ENCODE measurements around the gene ACAP1. TPM values are rescaled to one million over a fixed set of nuclear protein-coding genes. Genes with fewer than 3 reads are reported as not detected.

Gene ACAP1
- total RNA-seq, 1 donor from 2014 or later, result 16.0 TPM

DNA sequence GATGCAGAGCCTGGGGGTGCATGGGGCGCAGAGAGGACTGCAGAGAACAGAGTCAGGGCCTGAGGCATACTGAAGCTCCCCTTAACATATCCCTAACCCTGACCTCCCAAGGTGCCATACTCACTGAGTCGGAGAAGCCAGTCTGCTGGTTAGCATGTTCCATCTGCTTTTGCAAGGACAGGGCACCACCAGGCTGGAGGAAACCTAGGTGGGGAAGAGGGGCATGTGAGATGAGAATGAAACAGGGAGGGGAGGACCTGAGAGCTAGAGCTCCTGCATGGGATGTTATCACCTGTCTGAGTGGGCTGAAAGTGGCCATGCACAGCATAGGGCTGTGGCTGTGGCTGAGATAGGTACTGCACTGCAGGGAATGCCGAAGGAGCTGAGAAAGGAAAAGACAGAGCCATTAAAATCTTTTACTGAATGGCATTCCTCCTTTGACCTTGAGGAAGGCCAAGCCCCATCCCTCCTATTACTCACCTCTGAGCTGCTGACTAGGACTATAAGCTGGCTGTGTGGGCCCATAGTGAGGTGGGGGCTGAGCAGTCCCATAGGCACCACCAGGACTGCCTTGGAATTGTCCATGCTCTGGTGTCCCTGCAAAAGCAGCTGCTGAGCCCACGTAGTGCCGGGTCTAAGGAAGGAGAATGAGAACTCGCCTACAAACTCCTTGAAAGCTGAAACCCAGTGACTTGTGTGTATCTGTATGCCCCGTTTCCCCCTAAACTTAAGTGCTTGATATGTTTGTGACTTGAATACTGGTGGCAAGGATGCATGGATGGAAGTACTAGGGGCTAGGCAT, 23.0 kb upstream of the ACAP1 start:
- H3K4me1 ChIP-seq (ENCODE audit: insufficient read depth, low read length), result peaks cover 35% of the 10 kb centered on the region
- H4K20me1 ChIP-seq (ENCODE audit: insufficient read depth, low read length), result peaks cover 63% of the 10 kb centered on the region
- Mint-ChIP-seq H3K36me3 (ENCODE audit: low read depth, unreplicated experiment) (peaks cover 26% of the 10 kb centered on the region), H3K27me3 (ENCODE audit: low read depth, unreplicated experiment) (no peaks in the 10 kb centered on the region), H3K9me3 (ENCODE audit: unreplicated experiment) (no peaks in the 10 kb centered on the region), H3K4me1 (ENCODE audit: low read depth, unreplicated experiment) (peaks cover 50% of the 10 kb centered on the region), H3K4me3 (ENCODE audit: unreplicated experiment) (peak overlapping the region; percentile 94), H3K27ac (ENCODE audit: unreplicated experiment) (peak overlapping the region; percentile 58)
- H3K36me3 ChIP-seq (ENCODE audit: insufficient read depth, low read length), result peaks cover 44% of the 10 kb centered on the region
- no peak overlapping the region for H3K9ac ChIP-seq (ENCODE audit: low read length)
- FAIRE-seq, result no peak
- H3K27ac ChIP-seq (ENCODE audit: low read depth, low read length), result peak overlapping the region; percentile 18
- H3K4me2 ChIP-seq (ENCODE audit: low read length), result peak overlapping the region; percentile 95
- H3K27me3 ChIP-seq (ENCODE audit: insufficient read depth, low read length), result no peaks in the 10 kb centered on the region
- H3K4me3 ChIP-seq (ENCODE audit: insufficient read depth, low read depth, low read length), result no peak overlapping the region
- no peaks in the 10 kb centered on the region for H3K9me3 ChIP-seq (ENCODE audit: insufficient read depth, low read depth, low read length)
- H3K79me2 ChIP-seq (ENCODE audit: insufficient read depth, low read length), result peaks cover 57% of the 10 kb centered on the region
- DNase-seq (ENCODE audit: low read depth), result no peak
- no peak overlapping the region for H2AFZ ChIP-seq (ENCODE audit: low read depth, low read length)
- no peak for TF ChIP-seq EZH2 (IDR thresholded peaks at IDR 0.05; ENCODE audit: insufficient read depth, low read length)
- TF ChIP-seq, protein P1, sequence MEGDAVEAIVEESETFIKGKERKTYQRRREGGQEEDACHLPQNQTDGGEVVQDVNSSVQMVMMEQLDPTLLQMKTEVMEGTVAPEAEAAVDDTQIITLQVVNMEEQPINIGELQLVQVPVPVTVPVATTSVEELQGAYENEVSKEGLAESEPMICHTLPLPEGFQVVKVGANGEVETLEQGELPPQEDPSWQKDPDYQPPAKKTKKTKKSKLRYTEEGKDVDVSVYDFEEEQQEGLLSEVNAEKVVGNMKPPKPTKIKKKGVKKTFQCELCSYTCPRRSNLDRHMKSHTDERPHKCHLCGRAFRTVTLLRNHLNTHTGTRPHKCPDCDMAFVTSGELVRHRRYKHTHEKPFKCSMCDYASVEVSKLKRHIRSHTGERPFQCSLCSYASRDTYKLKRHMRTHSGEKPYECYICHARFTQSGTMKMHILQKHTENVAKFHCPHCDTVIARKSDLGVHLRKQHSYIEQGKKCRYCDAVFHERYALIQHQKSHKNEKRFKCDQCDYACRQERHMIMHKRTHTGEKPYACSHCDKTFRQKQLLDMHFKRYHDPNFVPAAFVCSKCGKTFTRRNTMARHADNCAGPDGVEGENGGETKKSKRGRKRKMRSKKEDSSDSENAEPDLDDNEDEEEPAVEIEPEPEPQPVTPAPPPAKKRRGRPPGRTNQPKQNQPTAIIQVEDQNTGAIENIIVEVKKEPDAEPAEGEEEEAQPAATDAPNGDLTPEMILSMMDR (IDR thresholded peaks at IDR 0.05; ENCODE audit: insufficient read depth, low read depth, low read length), result peak; percentile 36

DNA sequence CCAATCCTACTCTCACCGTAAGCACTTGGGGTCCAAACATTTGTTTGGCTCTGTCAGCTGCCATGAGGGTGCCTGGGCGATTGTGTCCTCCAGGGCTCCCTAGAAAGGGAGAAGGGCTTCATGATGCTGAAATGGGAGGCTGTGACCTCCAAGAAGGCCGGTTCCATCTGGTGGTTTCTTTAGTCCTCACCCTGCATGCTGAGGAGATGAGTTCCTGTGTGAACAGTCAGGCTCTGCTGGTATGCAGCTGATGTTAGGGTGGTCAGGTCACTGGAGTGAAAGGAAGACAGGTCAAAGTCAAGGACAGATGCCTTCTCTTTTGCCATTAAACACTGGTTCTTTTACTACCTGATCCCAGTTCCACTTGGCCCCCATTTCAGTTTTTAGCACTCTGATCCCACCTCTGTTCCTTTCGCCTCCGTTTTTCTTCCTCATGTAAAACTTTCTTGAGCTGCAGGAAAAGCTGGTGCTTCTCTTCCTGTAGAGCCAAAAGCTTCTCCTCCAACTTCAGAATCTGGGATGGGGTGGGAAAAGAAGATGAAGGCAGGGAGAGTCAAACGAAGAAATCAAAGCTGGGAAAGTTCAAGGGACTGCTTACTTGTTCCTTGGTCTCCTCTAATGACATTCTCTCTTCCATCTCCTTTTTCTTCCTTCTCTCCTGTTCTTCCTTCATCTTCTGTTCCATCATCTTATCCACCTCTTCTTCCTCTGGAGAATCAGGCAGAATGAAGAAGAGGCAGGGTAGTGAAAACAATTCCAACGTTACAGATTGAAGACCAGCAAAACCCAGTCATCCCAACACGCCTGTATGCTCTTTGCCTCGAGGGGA, 22.2 kb upstream of the ACAP1 start:
- Mint-ChIP-seq H3K9me3 (ENCODE audit: unreplicated experiment) (no peaks in the 10 kb centered on the region), H3K4me3 (ENCODE audit: unreplicated experiment) (peak overlapping the region; percentile 94), H3K36me3 (ENCODE audit: low read depth, unreplicated experiment) (peaks cover 27% of the 10 kb centered on the region), H3K27me3 (ENCODE audit: low read depth, unreplicated experiment) (no peaks in the 10 kb centered on the region), H3K27ac (ENCODE audit: unreplicated experiment) (peak overlapping the region; percentile 92), H3K4me1 (ENCODE audit: low read depth, unreplicated experiment) (peaks cover 50% of the 10 kb centered on the region)
- H3K27me3 ChIP-seq (ENCODE audit: insufficient read depth, low read length), result no peaks in the 10 kb centered on the region
- peaks cover 31% of the 10 kb centered on the region for H3K4me1 ChIP-seq (ENCODE audit: insufficient read depth, low read length)
- DNase-seq (ENCODE audit: low read depth), result no peak
- peaks cover 49% of the 10 kb centered on the region for H3K79me2 ChIP-seq (ENCODE audit: insufficient read depth, low read length)
- peak overlapping the region; percentile 95 for H3K4me2 ChIP-seq (ENCODE audit: low read length)
- H3K9ac ChIP-seq (ENCODE audit: low read length), result peak overlapping the region; percentile 81
- H3K36me3 ChIP-seq (ENCODE audit: insufficient read depth, low read length), result peaks cover 43% of the 10 kb centered on the region
- no peak for TF ChIP-seq EZH2 (IDR thresholded peaks at IDR 0.05; ENCODE audit: insufficient read depth, low read length)
- TF ChIP-seq, protein P1 (IDR thresholded peaks at IDR 0.05; ENCODE audit: insufficient read depth, low read depth, low read length), result no peak
- peaks cover 55% of the 10 kb centered on the region for H4K20me1 ChIP-seq (ENCODE audit: insufficient read depth, low read length)
- peak overlapping the region; percentile 80 for H3K27ac ChIP-seq (ENCODE audit: low read depth, low read length)
- no peak overlapping the region for H2AFZ ChIP-seq (ENCODE audit: low read depth, low read length)
- H3K4me3 ChIP-seq (ENCODE audit: insufficient read depth, low read depth, low read length), result peak overlapping the region; percentile 80
- H3K9me3 ChIP-seq (ENCODE audit: insufficient read depth, low read depth, low read length), result no peaks in the 10 kb centered on the region
- no peak for FAIRE-seq
